Activated CD4-positive, alpha-beta T cell treated with anti-CD3 and anti-CD28 coated beads, Interleukin-2, amount 50 U/mL, for 4 hours (primary cell): ENCODE data around the gene SLC44A1.

ENCODE experiments used
- DNase-seq, 2 experiments: peaks; one replicate each; pipeline ENCODE4 v3.0.0-alpha.2; 2020

SLC44A1 gene

DNA sequence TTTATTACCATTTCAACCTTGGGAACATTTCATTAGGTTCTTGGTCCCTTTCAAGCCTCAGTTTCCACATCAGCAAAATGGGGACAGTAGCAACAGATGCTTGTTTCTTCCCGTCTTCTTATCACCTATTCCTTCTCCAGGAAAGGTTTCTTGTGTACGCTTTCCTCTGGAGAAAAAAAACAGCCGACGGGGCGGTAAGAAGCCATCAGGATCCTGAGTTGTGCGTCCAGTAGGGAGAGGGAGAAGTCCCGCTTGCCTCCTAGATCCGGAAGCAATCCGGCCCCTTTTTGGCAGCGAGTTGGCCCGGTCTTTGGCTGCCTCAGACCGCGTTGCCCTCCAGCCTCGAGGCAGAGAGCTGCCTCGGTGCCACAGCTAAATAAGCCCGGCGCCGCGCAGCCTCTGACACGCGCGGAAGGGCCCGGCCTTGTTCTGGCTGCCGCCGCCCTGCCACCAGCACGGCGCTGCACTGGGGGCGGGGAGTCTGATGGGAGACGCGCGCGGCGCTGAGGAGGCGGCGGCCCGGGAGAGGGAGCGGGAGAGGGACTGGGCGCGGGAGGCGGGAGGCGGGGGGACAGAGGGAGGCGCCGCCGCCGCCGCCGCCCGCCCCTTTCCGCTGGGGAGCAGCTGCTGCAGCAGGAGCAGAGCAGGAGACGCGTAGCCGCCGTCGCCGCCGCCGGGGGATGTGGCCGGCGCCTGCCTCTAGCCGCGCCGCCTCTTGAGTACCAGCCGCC lies at the start of gene SLC44A1:
TSS of gene SLC44A1 (plus strand) at position 649 of the 731 bp plus-strand sequence. CDS start 218 bp downstream, outside the sequence.
- DNase-seq: peak; percentile 92

DNA sequence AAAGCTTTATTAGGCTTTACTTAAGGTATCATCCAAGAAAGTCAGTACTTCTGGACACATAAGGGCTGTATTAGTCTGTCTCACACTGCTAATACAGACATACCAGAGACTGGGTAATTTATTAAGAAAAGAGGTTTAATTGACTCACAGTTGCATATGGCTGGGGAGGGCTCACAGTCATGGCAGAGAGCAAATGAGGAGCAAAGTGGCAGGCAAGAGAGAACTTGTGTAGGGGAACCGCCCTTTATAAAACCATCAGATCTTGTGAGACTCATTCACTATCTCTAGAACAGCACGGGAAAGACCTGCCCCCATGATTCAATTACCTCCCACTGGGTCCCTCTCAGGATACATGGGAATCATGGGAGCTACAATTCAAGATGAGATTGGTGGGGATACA lies 49.2 kb upstream of the SLC44A1 start:
- DNase-seq: no peak

DNA sequence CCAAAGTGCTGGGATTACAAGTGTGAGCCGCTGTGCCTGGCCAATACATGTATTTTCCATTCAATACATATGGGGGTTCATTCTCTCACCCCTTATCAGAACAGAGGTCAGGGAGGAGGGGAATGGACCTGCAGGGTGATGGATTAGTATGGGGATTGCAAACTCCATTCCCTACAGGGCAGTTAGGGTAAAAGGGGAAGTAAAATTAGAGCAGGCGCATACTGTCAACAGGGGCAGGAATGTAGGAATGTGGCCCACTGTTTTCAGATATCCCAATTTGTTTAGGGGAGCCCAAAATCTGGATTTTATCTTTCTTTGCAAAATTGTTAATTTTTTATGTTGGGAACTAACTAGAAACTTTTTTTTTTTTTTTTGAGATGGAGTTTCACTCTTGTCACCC lies 46.4 kb upstream of the SLC44A1 start:
- no peak for DNase-seq

DNA sequence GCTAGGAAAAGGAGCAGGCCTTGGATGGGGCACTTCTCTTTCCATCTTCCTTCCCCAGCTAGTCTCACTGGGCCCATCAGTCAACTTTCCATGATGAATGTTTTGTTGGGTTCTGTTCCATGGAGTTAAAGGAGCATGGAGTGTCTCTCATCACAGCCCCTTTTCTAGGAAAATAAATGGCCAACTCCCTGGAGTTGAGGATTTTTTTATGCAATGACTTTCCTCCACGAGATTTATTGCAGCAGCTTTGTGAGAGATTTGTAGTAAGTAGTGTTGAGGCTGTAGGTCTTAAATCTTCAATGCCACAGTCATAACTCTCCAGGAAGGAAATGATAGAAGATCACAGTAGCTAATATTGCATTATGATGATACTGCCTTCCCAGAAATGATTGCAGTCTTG lies 45.6 kb upstream of the SLC44A1 start:
- no peak for DNase-seq

DNA sequence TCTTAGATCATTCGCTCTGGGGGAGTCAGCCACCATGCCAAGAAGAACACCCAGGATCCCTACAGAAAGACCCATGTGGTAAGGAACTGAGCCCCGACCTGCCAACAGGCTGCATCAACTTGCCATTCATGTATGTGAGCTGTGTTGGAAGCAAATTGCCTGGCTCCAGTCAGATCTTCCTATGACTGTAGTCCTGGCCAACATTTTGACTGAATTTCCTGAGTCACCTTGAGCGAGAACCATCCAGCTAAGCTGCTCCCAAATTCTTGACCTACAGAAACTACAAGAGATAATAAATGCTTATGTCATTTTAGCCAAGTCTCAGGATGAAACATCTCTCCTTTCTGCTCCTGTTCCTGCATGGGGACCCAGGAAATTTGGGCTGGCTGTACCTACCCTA lies 40.0 kb upstream of the SLC44A1 start:
- no peak for DNase-seq

DNA sequence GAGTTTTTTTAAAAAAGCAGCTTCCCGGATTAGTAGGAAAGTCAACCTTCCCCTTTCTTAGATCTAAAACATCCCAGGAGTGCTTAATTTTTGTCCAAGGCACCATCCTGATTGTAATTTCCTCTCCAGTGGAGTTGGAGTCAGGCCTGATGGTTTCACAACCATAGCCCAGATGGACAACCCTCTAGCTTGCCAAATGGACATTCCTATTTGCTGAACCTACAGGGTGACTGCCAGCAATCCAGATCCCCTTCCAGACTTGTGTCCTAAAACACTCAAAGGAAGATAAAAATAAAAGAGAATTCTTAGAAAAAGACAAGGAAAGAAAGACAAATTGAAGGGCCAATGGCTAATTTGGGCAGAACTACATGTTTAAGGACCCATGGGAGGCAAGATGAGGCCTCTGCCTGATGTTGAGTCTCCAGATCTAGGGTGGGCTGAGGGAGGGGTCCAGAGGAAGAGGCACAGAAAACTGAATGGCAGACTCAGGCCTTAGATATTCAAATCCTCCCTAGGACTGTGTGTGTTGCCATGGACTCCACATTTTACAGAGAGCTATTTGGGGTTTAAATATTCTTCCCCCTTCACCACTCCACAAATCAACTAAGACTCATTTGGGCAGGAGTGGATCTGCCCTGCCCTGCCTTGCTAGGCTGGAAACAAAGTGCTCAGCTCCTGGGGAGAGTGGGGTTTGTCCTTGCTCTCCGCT lies 38.5 kb upstream of the SLC44A1 start:
- DNase-seq: no peak

DNA sequence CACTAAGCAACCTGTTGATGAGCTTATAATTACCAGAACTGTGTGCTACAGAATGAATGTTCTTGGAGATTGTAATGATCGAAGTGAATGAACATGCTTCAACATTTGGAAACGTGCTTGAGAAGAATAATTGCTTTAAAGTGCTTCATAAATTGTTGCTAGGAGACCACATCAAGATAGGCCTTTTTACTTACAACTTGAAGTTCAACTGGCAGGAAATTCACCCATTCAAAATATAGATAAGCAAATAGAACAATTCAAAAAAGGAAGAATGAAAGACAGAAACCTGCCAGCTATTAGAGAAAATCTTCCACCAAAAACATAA lies 38.0 kb upstream of the SLC44A1 start:
- DNase-seq: no peak

DNA sequence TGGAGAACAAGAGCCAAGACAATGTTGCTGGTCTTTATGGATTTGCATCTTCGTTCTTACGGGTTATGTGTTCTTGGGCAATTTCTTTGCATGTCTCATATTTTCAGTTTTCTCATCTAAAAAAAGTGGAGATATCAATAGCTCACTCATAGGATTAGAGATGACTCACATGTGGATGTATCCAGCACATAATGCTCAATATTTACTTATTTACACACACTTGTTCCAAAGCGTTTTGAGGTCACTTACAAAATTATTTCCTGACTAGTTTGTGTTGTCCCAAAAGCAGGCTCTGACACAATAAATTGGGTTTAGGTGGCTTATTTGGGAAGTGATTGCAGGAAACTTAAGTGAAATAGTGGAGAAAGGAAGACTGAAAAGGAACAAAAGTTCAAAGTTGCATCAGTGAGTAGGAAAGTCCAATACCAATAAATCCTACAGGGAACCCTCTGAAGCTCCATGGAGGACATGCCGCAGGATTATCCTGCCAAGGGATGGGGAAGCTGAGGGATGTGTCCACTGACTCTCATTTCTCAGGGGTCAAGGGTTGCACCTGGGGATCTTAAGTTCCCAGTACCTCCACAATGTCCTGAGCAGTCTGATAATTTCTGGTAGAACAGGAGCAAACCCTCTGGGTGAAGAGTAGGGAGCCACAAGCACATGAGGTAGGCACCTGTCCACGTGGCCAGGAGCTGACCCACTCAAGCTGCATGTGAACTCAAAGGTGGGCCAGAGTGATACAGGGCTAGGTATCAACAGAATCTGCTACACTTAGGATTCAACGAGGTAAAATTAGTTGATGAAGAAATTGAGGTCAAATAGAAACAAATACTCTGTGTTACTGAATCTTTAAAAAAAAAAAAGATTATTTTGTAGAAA lies 37.4 kb upstream of the SLC44A1 start:
- DNase-seq: no peak

DNA sequence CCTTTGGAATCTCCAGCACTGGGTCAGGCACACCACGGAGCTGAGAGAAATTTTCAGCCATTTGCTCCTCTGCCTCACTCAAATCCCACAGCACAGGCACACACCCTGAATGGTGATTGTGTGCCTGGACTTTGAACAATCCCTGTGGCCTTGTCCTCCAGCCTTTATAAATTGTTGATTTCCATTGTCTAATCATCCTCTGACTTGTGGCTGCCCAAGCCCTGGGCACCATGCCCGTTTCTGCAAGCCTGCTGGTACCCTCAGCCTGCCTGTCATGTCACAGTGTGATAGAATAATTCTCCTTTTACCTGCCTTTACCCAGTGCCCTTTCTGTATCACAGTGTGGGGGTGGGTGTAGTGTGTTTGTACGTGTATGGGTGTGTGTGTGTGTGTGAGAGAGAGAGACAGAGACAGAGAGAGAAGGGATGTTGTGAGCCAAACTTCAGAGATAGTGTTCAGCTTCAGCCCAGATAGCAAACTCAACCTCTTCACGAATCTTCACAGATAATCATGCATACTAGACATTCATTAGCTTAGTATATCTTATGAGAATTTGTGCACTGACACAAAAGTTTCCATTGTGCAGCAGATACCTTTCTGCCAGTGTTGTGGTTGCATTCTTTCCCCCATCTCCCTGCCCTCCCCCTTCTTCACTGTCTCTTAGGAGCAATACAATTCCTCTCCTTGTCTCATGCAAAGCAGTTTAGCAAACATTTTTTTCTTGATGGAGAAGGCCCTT lies 27.8 kb upstream of the SLC44A1 start:
- no peak for DNase-seq

DNA sequence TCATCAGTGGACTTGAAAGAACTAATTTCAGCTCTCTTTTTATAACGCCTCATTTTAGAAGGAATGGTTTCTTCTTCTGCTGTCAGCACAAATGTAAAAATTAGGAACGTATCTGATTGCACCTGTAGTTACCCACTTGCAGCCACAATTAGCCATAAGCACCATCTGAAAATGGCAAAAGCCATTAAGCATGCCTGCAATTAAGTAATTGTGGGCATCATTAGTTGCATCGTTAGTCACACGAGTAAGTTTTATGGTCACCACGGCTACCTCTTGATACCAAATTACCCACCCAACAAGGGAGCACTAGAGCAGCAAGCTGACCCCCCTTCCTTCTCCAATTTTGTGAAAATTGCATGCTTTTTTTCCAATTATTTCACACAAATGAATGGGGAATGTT lies 25.8 kb upstream of the SLC44A1 start:
- no peak for DNase-seq

DNA sequence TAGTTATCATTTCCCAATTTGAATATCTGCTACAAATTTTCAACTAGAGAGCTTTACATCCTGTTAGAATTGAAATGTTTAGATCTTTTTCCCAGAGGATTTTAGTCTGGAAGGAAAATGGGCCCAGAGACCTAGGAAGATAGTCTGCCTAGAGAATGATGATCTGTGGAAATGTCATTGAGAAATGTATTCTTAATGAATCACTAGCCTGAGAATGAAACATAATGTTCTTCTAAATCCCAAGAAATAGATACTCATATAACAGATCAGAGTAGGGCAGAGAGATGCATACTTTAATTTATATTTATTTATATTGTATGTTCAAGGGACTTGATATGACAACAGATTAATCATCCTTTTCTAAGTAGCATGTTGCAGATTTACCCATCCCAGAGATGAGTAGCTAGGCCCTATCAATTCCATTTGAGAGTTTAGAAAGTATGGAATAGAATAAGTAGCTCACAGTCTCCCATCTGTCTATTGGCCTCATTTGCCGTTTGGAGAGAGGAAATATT lies 25.1 kb upstream of the SLC44A1 start:
- no peak for DNase-seq

DNA sequence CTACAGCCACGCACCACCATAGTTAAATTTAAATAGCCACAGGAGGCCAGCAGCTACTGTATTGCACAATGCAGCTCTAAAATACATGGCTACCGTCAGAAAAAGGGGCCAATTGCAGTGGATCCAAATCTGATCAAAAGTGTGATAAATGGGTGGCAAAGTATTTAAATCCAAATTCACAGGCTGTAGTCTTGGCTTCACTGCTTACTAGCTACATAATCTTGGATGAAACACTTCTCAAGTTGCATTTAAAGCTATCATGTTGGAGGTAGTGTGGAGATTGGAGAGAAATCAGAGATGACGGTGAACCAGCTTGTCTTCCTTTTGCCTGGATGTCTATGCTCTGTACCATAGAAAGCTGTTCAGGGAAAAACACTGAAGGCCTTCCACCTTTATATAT lies 24.0 kb upstream of the SLC44A1 start:
- no peak for DNase-seq

DNA sequence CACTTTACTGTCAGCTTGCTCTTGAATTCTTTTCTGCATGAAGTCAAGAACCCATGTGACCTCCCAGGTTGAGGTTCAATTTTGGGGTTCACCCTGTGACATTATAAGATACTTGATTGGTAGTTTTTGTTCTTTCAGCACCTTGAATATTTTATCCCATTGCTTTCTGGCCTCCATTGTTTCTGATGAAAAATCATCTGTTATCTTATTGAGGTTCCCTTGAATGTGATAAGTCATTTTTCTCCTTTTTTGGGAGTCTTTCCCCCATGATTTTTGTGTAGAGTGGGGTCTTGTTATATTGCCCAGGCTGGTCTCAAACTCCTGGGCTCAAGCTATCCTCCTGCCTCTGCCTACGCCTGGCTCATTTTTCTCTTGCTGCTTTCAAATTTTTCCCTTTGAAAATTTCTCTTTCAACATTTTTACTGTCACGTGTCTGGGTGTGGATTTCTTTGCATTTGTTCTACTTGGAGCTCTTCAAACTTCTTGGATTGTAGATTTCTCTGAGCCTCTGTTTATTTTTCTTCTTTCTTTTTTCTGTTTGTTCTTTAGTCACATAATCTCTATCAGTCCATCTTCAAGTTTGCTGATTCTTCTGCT lies 20.8 kb upstream of the SLC44A1 start:
- DNase-seq: no peak

DNA sequence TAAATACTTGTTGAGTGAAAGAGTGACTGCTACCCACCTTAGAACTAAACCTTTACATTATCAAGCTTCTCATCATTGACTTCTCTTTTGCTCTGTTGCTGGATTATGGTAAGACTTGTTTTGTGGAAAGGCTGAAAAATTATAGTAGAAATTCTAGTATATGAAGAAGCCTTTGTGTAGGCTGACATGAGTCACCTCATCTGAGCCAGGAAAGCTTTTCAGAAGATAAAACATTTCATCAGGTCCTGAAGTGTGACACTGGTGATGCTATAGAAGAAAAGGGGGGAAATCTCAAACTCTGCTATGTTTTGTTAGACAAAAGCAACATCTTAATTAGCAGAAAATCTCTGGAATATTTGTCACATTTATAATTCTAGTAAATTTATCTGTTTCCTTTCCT lies 18.4 kb upstream of the SLC44A1 start:
- no peak for DNase-seq

DNA sequence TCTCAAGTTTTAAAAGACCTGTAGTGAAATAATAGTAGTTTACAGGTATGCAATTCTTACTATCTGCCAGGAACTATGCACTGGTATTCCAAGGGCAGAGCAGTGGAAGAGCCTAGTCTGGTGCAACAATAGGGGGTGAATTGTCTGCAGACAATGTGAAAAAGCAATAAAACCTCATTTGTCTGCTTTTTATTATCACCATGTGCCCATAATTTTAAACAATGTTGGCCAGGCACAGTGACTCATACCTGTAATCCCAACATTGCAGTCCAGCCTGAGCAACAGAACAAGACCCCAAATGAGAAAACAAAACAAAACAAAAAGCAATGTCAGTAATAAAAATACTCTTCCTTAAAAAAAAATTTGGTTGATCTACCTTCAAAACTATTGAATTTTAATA lies 12.2 kb upstream of the SLC44A1 start:
- no peak for DNase-seq

DNA sequence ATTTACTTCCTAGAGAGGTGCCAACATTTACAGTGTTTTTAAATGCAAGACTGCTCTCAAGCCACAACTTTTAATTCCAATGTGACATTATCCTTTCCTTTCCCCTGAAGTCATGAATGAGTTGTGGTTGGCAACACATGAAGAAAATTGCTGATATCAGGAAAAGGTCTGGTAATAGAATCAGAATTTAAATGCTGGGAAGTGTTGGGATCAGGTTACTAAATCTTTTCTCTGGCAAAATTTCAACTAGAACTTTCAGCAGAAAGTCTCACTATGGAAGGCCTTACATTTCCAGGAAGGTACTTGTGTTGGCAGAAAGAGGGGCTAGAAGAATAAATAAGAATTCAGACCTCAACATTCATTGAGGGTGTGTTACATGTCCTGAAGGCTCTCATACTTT lies 10.6 kb upstream of the SLC44A1 start:
- DNase-seq: no peak

DNA sequence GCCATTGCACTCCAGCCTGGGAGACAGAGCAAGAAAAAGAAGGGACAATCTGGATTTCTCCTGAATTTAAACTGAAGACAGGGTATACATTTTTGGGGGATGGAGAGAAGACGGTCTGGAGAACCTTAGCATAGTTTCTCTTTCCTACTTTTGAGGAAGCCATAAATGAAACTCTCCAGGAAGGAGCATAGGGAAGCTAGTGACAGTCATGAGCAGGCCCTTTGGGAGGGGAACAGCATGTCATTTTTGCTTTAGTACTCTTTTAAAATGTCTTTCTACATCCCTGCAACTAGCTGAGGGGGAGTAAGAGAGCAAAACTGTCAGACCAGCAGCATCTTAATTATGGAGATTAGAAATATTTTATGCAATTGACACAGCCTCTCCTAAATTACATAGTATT lies 8.2 kb upstream of the SLC44A1 start:
- DNase-seq: no peak

DNA sequence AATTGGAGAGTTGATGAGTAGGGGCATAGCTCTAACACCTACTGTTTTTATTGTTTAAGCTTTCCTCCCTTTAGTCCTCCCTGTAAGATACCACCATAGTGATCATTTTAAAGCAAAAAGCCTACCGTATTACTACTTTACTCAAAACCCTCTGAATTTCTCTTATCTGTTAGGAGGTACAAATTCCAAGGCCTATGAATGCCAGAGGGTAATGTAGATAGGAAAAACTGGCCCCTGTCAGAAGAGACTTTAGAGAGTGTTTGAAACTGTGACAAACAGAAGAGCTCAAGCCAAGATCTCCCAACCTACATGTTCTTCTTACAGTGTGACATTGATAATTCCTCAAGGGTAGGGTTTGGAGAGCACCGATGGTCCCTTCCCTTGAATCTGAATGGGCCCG lies 7.2 kb upstream of the SLC44A1 start:
- DNase-seq: no peak

DNA sequence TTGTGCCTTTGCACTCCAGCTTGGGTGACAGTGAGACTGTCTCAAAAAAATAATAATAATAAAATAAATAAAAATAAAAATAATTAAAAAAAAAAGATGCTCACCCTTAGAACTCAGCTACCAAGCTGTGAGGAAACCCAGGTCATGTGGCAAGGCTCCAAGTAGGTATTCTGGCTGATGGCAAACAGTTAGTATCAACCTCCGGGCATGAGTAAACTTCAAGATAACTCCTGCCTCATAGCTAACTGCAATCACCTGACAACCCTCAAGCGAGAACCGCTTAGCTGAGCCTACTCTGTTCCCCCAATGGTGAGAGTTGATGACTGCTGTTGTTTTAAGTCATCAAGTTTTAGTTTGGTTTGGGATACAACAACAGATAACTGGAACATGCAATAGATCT lies 6.1 kb upstream of the SLC44A1 start:
- no peak for DNase-seq

DNA sequence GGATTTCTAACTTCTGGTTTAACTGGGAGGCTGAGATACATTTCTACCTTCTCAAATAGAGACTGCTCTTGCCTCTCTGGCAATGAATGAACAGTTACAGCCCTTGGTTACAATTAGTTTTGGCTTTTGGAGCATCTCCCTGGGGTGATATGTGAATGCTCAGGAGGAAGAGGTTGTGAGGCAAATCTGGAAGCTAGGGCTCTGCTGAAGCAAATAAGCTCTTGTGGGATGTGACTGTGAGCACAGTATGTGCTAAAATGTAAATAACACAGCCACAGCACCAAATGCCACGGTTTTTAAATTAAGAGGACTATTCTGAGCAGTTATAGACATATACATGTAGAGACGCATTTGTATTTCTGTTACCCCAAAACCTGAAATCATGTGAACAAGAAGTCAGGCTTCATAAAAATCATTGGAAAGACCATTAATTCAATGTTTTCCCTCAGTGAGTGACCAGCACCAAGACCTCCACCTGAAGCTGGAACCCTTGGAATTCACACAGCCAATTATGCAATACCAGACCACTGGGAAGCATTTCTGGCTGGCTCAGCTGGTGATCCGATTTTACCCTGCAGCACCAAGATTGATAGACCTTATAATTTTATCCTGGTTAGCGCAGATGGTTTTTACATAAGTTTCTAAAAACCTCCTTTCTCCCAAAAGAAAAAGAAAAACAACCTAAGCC lies 3.0 kb upstream of the SLC44A1 start:
- DNase-seq: no peak

DNA sequence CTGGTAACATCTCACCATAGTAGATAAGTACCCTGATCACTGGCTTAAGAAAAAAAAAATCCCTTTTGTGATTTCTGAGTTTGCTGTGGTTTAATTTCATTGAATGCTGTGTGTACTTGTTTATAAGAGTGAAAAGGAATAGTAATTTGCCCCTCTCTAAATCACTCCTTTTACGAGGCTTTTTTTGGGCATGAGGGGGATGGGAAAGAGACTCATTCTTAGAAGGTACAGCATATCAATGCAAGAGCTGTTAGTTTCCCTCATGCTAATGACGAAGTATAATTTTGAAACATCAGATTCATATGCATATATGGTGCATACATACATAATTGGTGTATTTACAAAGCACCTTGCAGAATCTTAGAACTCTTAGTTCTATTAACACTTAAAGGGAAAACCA lies 2.4 kb upstream of the SLC44A1 start:
- DNase-seq: no peak

DNA sequence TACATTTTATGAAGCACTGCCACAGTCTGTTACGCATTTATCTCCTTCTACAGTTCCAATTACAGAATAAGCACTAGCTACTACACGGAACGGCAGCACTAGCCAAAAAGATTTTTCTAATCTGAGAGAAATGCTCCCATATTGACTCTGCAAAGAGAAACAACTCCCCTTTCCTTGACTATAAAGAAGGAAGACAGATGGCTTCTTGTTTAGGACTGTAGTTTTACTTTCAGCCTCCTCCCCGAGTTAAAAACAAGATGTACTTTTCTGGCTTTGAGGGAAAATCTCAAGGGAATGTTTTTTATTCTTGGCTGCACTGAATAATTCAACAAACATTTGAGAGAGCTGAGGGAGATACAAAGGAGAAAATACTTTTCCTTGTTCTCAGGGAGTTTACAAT lies 1.9 kb upstream of the SLC44A1 start:
- no peak for DNase-seq
